HG02938 (cell line): Measurements from ENCODE around the gene FAM228B.
"Not testable (repeated sequence)": the region's sequence is repeated elsewhere in the genome, so short reads cannot be mapped to it uniquely, and the experiment has no call there.

Source experiments
- ATAC-seq: cut with Tn5 transposase; IDR thresholded peaks from one replicate; pipeline ENCODE4 v1.9.1; 2021; ENCODE audit warnings: mild to moderate bottlenecking, moderate library complexity; ENCODE audit not compliant: unreplicated experiment

The FAM228B gene

GRCh38 chr2:24153478-24153877 lies 30.2 kb downstream of the FAM228B start:
- no peak for ATAC-seq

- no peak for ATAC-seq
Measured at GRCh38 chr2:24158131-24158530, 34.9 kb downstream of the FAM228B start.

- no peak for ATAC-seq
Measured at GRCh38 chr2:24159708-24160107, 36.4 kb downstream of the FAM228B start.

GRCh38 chr2:24160761-24161160 lies 37.5 kb downstream of the FAM228B start:
- ATAC-seq: no peak

GRCh38 chr2:24162494-24162893 lies 39.2 kb downstream of the FAM228B start:
- ATAC-seq: no peak

GRCh38 chr2:24163186-24163585 lies 39.9 kb downstream of the FAM228B start:
- ATAC-seq: no peak

GRCh38 chr2:24163601-24164000 lies 40.3 kb downstream of the FAM228B start:
- no peak for ATAC-seq

- ATAC-seq: peak; percentile 65
Measured at GRCh38 chr2:24164416-24164973, 41.2 kb downstream of the FAM228B start.

GRCh38 chr2:24169023-24169422 lies 45.8 kb downstream of the FAM228B start:
- ATAC-seq: no peak

GRCh38 chr2:24174851-24175277 lies 51.6 kb downstream of the FAM228B start, which contains the start of gene FAM228A:
Gene FAM228A, plus strand, starts transcription at chr2:24175053. Its CDS starts 428 bp downstream, at chr2:24175481.
- ATAC-seq: no peak

GRCh38 chr2:24175631-24176187 lies 52.4 kb downstream of the FAM228B start:
- no peak for ATAC-seq

GRCh38 chr2:24176326-24176725 lies 53.1 kb downstream of the FAM228B start:
- no peak for ATAC-seq

- no peak for ATAC-seq
Measured at GRCh38 chr2:24179683-24180082, 56.4 kb downstream of the FAM228B start.

GRCh38 chr2:24181849-24182248 lies 58.6 kb downstream of the FAM228B start:
- no peak for ATAC-seq

- ATAC-seq: no peak
Measured at GRCh38 chr2:24182507-24182906, 59.2 kb downstream of the FAM228B start.

GRCh38 chr2:24183366-24184069 lies 60.2 kb downstream of the FAM228B start:
- no peak for ATAC-seq

GRCh38 chr2:24189551-24189950 lies 66.3 kb downstream of the FAM228B start:
- ATAC-seq: no peak

- no peak for ATAC-seq
Measured at GRCh38 chr2:24190503-24190902, 67.2 kb downstream of the FAM228B start.

- no peak for ATAC-seq
Measured at GRCh38 chr2:24191156-24191555, 67.9 kb downstream of the FAM228B start.

GRCh38 chr2:24191848-24192247 lies 68.6 kb downstream of the FAM228B start:
- ATAC-seq: no peak

- ATAC-seq: not testable (repeated sequence)
Measured at GRCh38 chr2:24197213-24197612, 73.9 kb downstream of the FAM228B start.

- ATAC-seq: no peak
Measured at GRCh38 chr2:24199968-24200590, 76.8 kb downstream of the FAM228B start.
